Fibroblast of peridontal ligament (primary cell): ENCODE results near the gene DNAI1.
"Not testable (repeated sequence)": the region's sequence is repeated elsewhere in the genome, so short reads cannot be mapped to it uniquely, and the experiment has no call there.

Experiments
- DNase-seq: peaks from one replicate; pipeline ENCODE4 v3.0.0-alpha.2; 2010; ENCODE audit errors: extremely low read depth

DNAI1 gene

GRCh38 chr9:34458013-34458958 lies at the start of gene DNAI1, which contains the start of gene FAM219A:
Gene DNAI1, plus strand, starts transcription at chr9:34458805. Its CDS starts 201 bp downstream, at chr9:34459006.
Gene FAM219A, minus strand, starts transcription at chr9:34458570. Its CDS starts 307 bp downstream, at chr9:34458263.
- DNase-seq = peak; percentile 95

GRCh38 chr9:34409154-34409553 lies 49.5 kb upstream of the DNAI1 start:
- no peak for DNase-seq

- no peak for DNase-seq
These were observed 46.3 kb upstream of the DNAI1 start for GRCh38 chr9:34412336-34412735.

- DNase-seq = peak; percentile 55
These were observed 45.3 kb upstream of the DNAI1 start for GRCh38 chr9:34413231-34413852.

- DNase-seq = no peak
These were observed 40.9 kb upstream of the DNAI1 start for GRCh38 chr9:34417734-34418133.

- no peak for DNase-seq
These were observed 38.7 kb upstream of the DNAI1 start for GRCh38 chr9:34419716-34420504.

GRCh38 chr9:34426347-34427074 lies 32.1 kb upstream of the DNAI1 start:
- no peak for DNase-seq

- DNase-seq = no peak
These were observed 30.2 kb upstream of the DNAI1 start for GRCh38 chr9:34428325-34428958.

GRCh38 chr9:34430843-34431437 lies 27.7 kb upstream of the DNAI1 start:
- peak; percentile 84 for DNase-seq

GRCh38 chr9:34431667-34432066 lies 26.9 kb upstream of the DNAI1 start:
- DNase-seq = no peak

GRCh38 chr9:34437006-34437925 lies 21.3 kb upstream of the DNAI1 start:
- peak; percentile 86 for DNase-seq

GRCh38 chr9:34437926-34438307 lies 20.7 kb upstream of the DNAI1 start:
- DNase-seq = not testable (repeated sequence)

- not testable (repeated sequence) for DNase-seq
These were observed 20.1 kb upstream of the DNAI1 start for GRCh38 chr9:34438465-34438864.

- no peak for DNase-seq
These were observed 18.6 kb upstream of the DNAI1 start for GRCh38 chr9:34440017-34440416.

- DNase-seq = no peak
These were observed 15.8 kb upstream of the DNAI1 start for GRCh38 chr9:34442770-34443169.

GRCh38 chr9:34443533-34443932 lies 15.1 kb upstream of the DNAI1 start:
- peak; percentile 12 for DNase-seq

- peak; percentile 30 for DNase-seq
These were observed 14.6 kb upstream of the DNAI1 start for GRCh38 chr9:34443976-34444375.

- DNase-seq = peak; percentile 57
These were observed 12.1 kb upstream of the DNAI1 start for GRCh38 chr9:34446468-34446891.

GRCh38 chr9:34446951-34447350 lies 11.7 kb upstream of the DNAI1 start:
- no peak for DNase-seq
